CD4-positive, alpha-beta T cell treated with Interleukin-4 for 4 hours (primary cell): ENCODE results near the gene NAMPT.

Experiments used
- DNase-seq: peaks from one replicate; pipeline ENCODE4 v3.0.0-alpha.2; 2020

NAMPT gene

DNA sequence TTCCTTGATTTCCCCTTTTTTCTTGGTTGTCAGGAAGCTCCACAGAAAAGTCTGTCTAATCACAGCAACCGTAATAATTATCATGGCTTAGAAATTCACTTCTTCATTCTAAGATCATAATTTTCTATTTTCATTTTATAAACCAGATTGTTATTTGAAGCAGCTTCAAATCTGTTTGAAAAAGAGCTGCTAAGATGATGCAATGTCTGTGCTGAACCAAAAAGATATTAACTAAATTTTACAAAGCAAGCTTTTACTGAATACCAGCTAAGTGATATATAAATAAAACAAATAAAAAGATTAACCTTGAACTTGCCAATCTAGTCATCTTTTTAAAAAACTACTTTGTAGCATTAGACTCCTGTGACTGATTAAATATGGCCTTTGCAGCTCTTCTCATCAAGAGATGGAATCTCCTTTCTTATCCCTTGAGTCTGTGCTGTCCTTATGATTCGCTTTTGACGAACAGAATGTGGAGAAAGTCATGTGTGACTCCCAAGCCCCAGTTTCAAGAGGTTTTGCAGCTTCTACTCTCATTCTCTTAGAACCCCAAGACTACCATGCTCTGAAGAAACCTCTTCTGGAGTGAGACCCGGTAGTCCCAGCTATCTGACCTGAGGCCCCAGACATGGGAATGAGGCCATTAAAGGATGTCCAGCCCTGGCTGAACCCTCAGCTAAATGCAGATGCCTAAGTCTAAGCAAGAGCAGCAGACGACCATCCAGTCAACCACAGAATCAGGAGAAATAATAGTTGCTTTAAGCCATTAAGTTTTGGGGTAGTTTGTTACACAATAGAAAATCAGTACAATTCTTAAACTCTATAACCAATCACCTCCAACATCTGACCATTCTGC lies 14.4 kb downstream of the NAMPT start:
- no peak for DNase-seq

DNA sequence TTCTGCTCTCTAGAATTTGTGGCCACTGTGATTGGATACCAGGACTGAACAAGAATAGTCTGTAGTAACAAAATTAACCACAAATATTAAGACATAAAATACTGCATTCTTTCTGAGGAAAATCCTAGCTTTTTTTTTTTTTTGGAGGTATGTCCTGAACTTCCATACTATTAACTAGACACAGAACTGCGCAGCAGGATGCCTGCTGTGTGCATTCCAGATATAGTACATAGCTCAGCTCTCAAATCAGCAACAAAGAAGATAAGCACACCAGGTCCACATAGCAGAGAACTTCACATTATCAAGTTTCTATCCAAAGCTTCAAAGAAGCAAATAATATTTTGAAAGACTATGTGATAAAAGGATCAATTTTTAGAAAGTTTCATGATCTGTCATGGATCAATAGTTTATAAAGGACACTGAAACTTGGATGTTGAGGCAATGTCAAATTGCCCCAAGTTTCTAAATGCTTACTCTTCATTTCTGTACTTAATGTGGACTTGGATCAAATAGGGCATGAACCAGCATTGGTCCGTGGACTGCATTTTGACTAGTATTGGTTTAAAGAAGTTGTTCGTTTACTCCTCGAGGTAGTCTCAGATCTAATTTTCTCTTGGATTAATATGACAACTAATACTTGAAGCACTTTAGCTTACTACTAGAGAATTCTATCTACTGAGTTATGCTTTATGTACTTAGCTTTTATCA lies 15.4 kb downstream of the NAMPT start:
- DNase-seq = no peak

DNA sequence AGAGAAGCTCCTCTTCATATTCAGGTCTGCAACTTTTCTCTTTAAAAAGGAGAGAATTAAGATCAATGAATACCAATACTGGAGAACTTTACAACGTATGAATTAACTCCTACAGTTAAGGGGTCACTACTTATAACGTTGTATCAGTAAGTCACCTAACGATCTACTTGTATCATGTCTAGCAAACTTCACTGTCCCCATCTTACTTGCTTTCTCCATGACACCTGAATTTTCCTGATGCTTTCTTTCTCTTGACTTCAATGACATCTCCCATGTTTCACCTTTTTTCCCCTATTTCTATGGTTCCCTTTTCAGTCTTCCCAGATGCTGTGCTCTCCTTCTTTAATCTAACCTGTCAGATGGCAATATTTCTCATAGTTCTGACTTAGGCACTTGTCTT lies 19.6 kb downstream of the NAMPT start:
- DNase-seq = no peak

DNA sequence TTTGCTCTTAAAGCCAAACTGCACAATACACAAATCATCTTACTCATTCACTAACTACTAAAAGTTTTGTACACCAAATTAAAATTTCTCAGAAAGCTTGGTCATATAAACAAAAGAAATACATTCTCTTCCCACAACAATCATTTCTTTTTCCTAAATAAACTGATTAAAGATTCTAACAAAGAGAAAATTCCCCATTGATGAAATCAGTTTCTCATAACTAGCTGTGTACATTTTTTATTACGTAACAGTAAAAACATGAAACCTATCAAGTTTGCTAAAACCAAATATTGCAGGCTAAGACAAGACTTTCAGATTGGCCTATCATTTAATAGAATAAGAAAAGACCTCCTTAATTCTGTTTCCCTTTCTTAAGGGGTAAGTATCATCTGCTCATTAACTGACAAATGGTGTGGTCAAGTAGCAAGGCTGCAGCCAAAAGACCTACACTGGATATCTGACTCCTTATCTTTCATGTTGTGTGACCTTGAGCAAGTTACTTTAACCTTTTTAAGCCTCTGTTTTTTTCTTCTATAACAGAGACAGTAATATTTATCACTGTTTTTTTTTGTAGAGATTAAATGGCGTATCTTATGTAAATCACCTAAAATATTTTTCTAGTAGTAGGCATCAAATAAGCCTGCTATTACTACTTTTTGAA lies 22.4 kb downstream of the NAMPT start:
- no peak for DNase-seq

DNA sequence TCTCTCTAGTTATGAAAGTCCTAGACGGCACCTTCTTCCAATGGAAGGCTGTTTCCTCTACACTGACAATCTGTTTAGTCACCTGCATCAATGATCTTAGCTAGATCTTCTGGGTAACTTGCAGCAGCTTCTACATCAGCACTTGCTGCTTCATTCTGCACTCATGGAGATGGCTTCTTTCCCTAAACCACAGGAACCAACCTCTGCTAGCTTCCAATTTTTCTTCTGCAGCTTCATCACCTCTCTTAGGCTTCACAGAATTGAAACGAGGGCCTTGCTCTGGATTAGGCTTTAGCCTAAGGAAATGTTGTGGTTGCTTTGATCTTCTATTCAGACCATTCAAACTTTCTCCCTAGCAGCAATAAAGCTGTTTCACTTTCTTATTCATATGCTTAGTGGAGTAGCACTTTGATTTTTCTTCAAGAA lies 24.6 kb downstream of the NAMPT start:
- DNase-seq = no peak

DNA sequence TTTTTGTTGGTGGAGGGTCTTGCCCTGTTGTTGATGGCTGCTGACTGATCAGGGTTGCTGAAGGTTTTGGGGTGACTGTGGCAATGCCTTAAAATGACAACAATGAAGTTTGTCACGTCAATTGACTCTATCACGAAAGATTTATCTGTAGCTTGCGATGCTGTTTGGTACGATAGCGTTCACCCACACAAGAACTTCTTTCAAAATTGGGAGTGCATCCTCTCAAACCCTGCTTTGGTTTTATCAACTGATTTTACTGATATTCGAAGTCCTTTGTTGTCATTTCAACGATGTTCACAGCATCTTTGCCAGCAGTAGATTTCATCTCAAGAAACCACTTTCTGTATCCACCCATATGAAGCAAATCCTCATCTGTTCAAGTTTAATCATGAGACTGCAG lies 26.0 kb downstream of the NAMPT start:
- no peak for DNase-seq

GRCh38 chr7:106257752-106258151 lies 27.0 kb downstream of the NAMPT start:
- no peak for DNase-seq

- no peak for DNase-seq
Observed at GRCh38 chr7:106256144-106256543, 28.6 kb downstream of the NAMPT start.

GRCh38 chr7:106255246-106255645 lies 29.5 kb downstream of the NAMPT start:
- DNase-seq = no peak

DNA sequence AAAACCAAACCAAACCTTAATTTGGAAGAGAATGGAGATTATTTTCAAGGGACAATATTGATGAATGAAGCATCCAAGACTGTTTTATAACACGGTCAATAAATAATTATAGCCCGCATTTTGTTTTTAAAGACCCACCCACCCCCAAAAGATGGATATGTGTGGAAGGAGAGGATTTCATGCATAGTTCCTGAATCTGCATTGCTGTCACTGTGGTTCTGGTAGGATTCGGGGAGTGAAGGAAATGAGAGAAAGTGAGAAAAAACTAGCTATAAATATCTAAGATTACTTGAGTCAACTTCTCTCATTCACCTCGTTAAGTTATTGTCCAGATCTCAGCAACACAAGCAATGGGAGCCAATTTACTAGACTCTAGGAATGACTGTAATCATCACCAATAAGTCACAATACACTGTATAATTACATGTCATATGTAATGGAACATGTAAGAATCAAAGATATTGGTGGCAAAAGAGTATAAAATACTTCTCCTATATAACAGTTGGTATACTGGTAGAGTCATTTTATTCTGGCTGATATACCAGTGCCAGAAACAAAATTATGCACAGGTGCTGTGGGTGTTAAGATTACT lies 30.2 kb downstream of the NAMPT start:
- no peak for DNase-seq

DNA sequence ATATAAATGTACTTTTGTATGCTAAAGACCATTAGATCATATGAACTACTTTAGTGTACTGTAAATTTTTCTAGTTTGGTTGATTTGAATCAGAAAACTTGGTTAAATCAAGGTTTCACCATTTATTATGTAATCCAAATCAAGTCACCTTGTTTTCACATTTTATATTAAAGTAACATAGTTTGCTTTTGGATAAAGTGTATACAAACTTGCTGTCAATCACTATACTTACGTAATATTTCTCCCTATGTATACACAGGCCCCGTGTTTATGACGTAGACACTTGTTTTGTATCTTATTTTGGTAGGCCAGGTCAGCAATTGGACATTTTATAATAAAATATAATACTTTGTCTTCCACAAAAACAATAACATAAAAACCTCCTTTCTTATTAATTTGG lies 32.2 kb downstream of the NAMPT start:
- no peak for DNase-seq

GRCh38 chr7:106249488-106249887 lies 35.3 kb downstream of the NAMPT start:
- DNase-seq = no peak

DNA sequence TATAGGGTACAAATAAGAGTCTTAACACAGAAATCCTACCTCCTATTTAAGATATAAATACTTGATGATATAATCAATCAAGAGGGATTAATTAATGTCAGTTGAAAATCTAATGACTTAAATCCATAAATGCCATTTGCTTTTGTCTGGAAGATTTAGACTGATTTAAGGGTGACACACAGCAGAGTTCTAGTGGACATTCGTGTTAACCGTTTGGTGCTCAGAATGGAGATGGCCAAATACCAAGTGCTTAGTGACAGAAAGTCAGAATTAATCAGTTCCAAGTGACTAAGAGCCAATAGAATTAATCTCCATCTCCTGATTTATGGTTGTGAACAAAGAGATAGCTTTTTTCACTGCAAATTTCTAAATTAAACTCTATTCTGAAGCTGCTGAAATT lies 36.2 kb downstream of the NAMPT start:
- DNase-seq = no peak

DNA sequence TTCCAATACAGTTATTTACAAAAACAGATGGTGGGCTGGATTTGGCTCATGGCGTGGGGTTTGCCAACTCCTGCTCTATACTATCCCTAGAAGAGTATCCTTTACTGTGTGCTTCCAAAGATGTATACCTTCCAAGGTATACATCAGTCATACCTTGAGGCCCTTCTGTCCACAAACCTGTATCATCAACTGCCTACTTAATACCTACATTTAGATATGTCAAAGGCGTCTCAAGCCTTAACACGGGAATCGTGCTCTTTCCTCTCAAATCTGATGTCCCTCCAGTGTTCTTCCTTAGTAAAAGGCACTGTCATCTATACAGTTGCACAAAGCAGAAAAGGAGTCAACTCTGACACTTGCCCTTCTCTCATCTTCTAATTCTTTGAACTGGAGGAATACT lies 36.9 kb downstream of the NAMPT start:
- no peak for DNase-seq

- no peak for DNase-seq
Observed at GRCh38 chr7:106246902-106247711, 37.7 kb downstream of the NAMPT start.

DNA sequence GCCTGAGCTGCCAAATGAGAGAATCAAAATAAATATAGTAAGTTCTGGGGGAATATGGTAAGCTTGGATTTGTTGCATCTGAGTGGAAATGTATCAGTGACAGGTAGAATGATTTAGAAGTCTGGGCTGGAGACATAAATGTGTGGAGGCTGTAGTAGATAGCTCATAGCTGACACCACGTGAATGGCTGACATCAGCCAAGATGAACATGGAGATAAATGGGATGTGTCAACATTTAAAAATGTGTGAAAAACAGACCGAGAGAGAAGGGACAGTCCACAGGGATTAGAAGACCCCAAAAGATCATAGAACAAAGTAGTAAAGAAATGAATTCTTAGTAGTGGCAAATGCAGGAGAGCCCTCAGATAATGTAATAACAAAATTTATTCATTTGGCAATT lies 40.9 kb downstream of the NAMPT start:
- no peak for DNase-seq

- no peak for DNase-seq
Observed at GRCh38 chr7:106239406-106239805, 45.4 kb downstream of the NAMPT start.

DNA sequence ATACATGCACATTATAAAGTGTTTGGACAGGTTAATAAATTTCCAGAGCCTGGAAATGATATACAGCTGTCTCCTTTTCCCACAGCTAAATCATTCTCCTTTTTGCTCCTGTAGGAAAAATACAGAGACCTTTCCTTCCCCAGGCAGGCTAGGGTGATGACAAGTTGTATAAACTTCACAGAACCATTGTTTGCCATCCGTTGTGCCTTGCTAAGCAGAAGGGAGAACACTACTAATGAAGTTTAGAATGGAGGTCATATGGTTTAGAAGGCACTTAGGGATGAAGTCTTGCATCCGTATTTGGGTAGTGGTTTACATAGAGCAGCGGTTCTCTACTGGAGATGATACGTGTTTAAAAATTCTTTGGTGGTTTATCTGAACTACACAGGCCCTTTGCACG lies 46.0 kb downstream of the NAMPT start:
- no peak for DNase-seq

GRCh38 chr7:106236065-106236464 lies 48.7 kb downstream of the NAMPT start:
- DNase-seq = no peak

GRCh38 chr7:106234425-106234824 lies 50.4 kb downstream of the NAMPT start:
- no peak for DNase-seq

DNA sequence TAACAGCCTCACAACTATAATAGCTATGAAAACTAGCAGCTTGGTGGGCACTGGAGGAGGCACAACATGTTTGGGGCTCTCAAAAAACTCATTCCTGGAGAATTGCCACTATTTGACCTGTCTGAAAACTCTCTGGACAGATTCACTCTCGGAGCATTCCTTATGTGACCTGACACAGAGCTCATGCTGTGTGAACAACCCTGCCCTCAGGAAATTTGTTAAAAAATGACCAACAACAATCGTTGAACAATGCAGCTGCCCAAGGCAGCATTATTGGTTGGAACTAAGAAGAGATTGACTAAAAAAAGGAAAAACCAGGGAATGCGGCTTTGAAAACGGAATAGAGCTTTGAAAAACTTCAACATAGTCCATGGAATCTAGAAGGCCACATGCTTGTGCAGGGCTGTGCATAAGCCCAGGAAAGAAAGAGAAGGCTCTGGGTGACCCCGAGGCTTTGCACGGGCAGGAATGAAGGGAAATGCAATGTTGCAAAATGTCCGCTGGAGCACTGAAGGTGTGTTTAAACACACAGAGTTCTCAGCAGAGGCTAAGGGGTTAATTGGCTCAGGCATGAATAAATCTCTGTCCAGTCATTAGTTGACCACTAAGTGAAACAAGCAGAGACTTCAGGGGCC lies 52.8 kb downstream of the NAMPT start:
- no peak for DNase-seq

- DNase-seq = no peak
Observed at GRCh38 chr7:106225856-106226255, 58.9 kb downstream of the NAMPT start.
